C4-2B (cell line): Measurements from ENCODE around the gene LRRC59.
"Not testable (repeated sequence)": the region's sequence is repeated elsewhere in the genome, so short reads cannot be mapped to it uniquely, and the experiment has no call there.

Experiments used
- H3K27ac ChIP-seq: fragments of 450-650 bp; 2 replicates; pipeline ENCODE4 v1.5.1; 2017
- ZFX ChIP-seq: fragments of 450-650 bp; IDR thresholded peaks from 2 replicates; pipeline ENCODE4 v1.6.1; 2017
- TF ChIP-seq, protein P1 (sequence below): fragments of 450-650 bp; conservative IDR thresholded peaks from 2 replicates; pipeline ENCODE4 v1.5.1; 2017; ENCODE audit warnings: mild to moderate bottlenecking

Gene LRRC59

DNA sequence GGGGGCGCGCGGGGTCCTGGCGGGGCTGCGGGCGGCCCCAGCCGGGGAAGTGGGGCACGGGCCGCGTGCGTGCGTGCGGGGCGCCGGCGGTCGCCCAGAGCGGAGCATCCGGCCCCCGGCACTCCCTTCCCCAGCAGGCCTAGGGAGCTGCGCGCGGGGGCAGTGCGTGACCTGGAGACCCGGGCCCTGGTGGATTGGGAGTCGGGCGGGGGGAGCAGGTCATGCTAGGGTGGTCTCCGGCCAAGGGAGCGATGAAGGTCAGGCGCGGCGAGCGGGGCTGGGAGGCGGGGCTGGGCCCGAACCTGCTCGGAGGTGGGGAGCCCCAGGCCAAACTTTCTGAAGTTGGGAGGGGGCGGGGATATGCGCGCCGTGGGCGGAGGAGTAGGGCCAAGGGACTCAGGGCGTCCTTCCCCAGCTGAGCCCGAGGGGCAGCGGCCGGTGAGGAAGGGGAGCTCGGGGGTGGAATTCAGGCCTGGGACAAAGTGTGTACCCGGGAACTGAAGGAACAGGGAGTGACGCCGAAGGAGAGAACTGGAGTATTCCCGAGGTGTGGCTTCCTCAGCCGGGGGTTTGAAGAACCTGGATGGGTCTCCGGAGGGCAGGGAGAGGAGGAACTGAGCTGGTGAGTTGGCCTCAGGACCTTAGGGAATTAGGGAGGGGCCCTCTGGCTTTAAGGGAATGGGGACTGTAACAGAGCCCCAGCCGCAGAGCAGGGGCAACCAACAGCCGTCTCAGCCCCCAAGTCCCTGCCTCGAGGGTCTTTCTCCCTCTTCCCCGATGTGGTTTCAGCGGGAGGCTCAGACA, 50.8 kb downstream of the LRRC59 start:
- TF ChIP-seq, protein P1, sequence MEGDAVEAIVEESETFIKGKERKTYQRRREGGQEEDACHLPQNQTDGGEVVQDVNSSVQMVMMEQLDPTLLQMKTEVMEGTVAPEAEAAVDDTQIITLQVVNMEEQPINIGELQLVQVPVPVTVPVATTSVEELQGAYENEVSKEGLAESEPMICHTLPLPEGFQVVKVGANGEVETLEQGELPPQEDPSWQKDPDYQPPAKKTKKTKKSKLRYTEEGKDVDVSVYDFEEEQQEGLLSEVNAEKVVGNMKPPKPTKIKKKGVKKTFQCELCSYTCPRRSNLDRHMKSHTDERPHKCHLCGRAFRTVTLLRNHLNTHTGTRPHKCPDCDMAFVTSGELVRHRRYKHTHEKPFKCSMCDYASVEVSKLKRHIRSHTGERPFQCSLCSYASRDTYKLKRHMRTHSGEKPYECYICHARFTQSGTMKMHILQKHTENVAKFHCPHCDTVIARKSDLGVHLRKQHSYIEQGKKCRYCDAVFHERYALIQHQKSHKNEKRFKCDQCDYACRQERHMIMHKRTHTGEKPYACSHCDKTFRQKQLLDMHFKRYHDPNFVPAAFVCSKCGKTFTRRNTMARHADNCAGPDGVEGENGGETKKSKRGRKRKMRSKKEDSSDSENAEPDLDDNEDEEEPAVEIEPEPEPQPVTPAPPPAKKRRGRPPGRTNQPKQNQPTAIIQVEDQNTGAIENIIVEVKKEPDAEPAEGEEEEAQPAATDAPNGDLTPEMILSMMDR = no peak
- TF ChIP-seq ZFX = peak; percentile 65; the same call in 1 of the 2 replicates
- peak overlapping the region; percentile 82 for H3K27ac ChIP-seq

DNA sequence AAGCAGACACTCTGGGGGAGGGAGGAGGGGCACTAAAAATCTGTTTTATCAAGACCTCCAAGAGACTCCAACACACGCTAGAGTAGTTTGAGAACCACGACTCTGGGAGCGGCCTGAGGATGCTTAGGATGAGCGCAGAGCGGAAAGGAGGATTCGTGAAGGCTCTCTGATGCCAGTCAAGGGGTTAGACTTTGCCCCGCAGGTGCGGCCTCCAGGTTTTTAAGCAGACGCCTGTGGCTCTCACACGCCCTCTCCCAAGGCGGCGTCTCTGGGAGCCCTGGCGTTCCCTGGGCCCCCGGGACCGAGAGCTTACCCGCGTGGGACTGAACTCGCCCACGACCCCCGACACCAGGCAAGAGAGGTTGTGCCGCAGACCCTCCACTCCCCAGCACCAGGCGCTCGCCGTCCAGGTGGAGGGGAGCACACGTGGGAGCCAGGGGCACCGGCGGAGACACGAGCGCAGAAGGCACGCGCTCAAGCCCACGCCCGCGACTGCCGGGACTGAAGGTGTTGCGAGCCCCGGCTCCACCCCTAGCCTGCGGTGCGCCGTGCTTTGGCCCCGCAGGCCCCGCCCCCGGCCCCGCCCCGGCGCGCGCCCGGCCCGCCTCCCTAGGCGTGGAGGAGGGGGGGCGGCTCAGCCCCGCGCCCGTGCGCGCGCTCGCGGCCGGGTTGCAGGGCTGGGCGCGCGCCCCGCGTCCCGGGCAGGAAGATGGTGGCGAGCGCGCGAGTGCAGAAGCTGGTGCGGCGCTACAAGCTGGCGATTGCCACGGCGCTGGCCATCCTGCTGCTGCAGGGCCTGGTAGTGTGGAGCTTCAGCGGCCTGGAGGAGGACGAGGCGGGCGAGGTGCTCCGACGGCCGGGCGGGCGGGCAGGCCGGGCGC, 51.7 kb downstream of the LRRC59 start, which contains the start of gene XYLT2:
Gene XYLT2, plus strand, starts transcription at position 695 of the 881 bp plus-strand sequence. Its CDS starts 15 bp downstream, at position 710.
- H3K27ac ChIP-seq = peak within 1 kb of the TSS; percentile 82

GRCh38 chr17:50344731-50345365, 52.5 kb downstream of the LRRC59 start:
- TF ChIP-seq ZFX = no peak
- TF ChIP-seq, protein P1 = no peak
- no peak overlapping the region; the same call in 1 of the 2 replicates for H3K27ac ChIP-seq

More for the DNA sequence above, 51.7 kb downstream of the LRRC59 start, which contains the start of gene XYLT2:
- TF ChIP-seq ZFX = no peak
- TF ChIP-seq, protein P1 = no peak

DNA sequence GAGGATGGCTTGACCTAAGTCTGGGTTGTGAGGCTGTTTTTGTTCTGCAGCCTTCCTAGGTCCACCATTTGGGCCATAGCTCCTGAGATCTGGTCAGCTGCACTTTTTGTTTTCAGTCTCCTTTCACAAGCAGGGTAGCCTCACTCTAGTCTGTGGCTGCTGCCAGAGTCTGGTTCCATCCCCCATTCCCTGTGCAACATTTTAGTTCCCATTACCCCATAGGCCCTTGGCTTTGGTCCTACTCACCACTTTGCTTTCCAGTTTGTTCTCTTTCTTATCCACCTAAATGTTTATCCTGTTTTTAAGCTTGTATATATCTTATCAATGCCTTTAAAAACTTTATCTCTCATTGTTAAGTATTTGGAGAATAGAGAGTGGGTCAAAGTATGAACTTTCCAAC, 57.9 kb downstream of the LRRC59 start:
- no peak for TF ChIP-seq ZFX
- TF ChIP-seq, protein P1 = no peak
- H3K27ac ChIP-seq = no peak overlapping the region

DNA sequence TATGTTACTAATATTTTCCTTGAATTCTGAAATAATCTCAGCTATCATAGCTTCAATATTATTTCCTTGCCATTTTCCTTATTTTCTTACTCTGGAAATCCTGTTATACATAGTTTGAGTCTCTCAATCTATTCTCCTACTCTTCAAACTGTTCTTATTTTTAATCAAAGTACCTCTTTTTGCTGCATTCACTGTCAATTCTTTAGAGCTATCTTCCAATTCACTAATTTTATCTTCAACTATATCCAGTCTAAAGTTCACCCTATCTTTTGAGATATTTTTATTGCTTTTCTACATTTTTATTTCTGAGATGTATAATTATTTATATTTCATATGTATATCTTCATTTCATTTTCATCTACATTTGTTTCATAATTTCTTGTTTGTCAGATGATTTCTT, 58.7 kb downstream of the LRRC59 start:
- H3K27ac ChIP-seq = no peak overlapping the region
- no peak for TF ChIP-seq ZFX
- TF ChIP-seq, protein P1 = no peak

- H3K27ac ChIP-seq = no peak overlapping the region
- TF ChIP-seq ZFX = no peak
- TF ChIP-seq, protein P1 = no peak
Observed at GRCh38 chr17:50337956-50338355, 59.4 kb downstream of the LRRC59 start.

DNA sequence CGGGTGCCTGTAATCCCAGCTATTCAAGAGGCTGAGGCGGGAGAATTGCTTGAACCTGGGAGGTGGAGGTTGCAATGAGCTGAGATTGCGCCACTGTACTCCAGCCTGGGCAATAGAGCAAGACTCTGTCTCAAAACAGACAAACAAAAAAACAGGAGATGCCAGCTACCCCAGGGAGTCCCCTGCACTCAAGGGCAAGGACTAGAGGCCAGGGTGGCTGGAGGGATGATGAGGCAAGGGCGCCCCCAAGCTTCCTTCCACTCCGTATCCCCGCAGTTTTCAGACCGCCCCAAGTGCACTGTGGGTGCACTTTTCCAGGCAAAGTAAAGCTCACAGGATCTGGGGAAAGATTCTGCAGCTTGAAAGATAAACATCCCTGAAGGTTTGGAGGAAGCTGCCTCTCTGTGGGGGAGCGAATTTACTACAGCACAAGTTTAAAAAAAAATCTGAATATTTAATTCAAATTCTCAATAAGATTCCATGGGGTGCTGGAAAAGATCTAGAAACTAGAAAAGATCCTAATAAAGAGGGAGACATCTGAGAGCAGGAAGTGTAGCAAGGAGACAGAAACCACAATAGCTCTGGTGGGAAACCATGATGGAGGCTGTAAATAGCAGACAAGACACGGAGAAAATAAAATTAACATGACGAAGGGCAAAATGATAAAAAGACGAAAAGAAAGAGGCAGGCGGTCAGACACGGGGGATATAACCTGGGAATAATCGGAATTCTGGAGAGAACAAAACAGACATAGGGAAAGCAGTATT, 63.8 kb downstream of the LRRC59 start:
- not testable (repeated sequence) for H3K27ac ChIP-seq
